Embryonic facial prominence (tissue), 1 donor: Measurements from ENCODE around the gene FYTTD1.
A peak's percentile ranks its signal among the peaks of the same experiment; 100 is the strongest.
"Not testable (repeated sequence)": the region's sequence is repeated elsewhere in the genome, so short reads cannot be mapped to it uniquely, and the experiment has no call there.

ENCODE experiments used
- DNase-seq: peaks from one replicate; pipeline ENCODE4 v3.0.0-alpha.2; 2016; ENCODE audit errors: extremely low spot score

Gene FYTTD1, protein sequence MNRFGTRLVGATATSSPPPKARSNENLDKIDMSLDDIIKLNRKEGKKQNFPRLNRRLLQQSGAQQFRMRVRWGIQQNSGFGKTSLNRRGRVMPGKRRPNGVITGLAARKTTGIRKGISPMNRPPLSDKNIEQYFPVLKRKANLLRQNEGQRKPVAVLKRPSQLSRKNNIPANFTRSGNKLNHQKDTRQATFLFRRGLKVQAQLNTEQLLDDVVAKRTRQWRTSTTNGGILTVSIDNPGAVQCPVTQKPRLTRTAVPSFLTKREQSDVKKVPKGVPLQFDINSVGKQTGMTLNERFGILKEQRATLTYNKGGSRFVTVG

GRCh38 chr3:197749601-197750395 lies at the start of gene FYTTD1:
Gene FYTTD1 (plus strand): TSS chr3:197749883. CDS start chr3:197749972, 89 bp downstream.
- peak; percentile 70 for DNase-seq

DNA sequence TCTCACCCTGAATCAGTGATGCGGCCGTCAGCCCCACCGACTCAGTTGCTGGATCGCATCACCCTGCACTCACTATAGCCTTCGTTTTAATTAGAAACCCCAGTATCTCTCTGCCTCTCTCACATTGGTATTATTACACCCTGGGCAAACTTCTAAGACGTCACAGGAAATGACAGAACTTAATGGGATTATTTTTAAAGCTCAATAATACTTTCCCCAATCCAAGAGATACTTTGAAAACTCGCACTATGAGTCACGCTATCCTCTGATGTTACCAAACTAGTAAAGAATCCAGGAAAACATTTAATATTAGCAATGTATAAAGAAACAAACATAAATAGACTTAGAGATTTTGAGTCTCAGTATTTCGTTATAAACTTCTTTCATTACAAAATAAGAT lies 49.6 kb upstream of the FYTTD1 start:
- DNase-seq, result no peak

DNA sequence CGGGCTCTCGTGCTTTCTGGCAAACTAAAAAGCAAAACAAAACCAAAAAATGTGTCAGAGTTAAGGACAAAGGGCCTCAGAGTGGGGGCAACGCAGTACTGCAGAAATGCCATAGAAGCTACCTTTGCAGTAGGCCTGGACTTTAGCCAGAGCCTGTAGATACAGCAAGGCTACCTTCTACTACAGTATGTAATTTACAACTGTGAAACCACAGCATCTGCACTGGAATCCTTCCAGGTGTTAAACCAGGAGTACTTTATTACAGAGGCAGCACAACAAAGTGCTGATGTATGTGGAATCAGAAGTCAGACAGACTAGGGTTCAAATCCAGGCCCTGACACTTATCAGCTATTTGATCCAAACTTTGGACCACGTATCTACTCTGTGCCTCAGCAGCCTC lies 47.8 kb upstream of the FYTTD1 start:
- DNase-seq, result no peak

DNA sequence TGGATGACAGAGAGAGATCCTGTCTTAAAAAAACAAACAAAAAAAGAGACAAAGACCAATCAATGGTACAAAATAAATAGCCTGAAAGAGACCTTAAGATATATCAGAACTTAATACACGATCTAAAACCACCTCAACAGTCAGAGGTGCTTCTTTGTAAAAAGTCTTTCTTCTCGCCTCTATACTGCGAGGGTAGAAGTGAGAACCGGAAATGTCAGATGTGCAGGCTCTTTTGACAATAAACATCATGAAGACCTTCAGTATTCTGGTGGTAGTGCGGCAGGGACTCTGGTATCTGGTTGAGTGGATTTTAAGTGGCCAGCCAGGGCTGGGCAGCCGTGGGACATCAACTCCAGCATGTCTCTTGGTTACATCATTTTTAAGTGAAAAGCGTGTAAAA lies 43.0 kb upstream of the FYTTD1 start:
- no peak for DNase-seq

GRCh38 chr3:197709135-197709534 lies 40.5 kb upstream of the FYTTD1 start:
- DNase-seq, result no peak

- not testable (repeated sequence) for DNase-seq
Measured at GRCh38 chr3:197710965-197711364, 38.7 kb upstream of the FYTTD1 start.

DNA sequence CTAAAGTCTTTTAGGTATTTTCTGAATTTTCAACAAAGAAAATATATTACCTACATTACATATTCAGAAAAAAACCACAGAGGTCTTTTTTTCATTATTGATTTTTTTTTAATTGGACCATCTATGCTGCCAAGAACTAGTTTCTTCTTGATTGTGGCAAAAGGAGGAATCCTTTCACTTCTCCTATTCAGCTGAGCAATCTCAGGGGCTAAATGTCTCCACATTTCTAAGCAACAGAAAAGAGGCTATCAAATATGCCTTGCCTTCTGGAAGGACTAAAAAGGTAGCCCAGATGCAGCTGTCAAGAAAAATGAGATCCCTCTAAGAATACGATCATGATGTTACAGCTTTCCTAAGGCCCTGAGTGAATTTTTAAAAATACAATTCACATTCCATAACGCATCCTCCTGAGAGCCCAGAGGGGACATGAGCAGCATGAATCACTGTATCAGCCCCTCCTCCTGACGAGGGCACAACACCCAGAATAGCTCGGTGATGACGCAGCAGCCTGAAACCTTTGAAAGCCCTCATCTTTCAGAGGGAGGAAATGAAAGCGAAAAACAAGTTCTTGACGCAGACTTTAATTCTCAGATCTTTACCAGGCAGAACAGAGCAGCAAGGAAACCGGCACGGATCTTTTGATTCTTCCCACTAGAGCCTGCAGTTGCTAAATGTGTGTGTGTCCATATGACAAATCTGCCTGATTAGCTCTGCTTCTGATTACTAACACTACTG lies 37.5 kb upstream of the FYTTD1 start:
- peak; percentile 69 for DNase-seq

DNA sequence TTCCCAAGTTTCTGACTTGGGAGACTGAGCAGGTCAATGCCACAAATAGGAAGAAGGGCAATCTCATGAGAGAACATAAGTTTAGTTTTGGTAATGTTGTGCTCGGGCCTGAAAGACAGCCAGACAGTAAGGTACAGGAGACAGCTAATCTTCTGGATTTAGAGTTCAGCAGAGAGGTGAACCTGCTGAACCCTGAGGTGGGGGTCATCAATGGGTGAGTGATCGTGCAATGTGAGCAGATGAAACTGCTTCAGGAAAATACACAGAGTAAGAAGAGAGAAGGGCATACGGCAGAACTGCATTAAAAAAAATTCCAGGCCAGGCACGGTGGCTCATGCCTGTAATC lies 36.2 kb upstream of the FYTTD1 start:
- DNase-seq, result no peak

GRCh38 chr3:197714251-197714650 lies 35.4 kb upstream of the FYTTD1 start:
- DNase-seq, result no peak

GRCh38 chr3:197718891-197719290 lies 30.8 kb upstream of the FYTTD1 start:
- DNase-seq, result no peak

DNA sequence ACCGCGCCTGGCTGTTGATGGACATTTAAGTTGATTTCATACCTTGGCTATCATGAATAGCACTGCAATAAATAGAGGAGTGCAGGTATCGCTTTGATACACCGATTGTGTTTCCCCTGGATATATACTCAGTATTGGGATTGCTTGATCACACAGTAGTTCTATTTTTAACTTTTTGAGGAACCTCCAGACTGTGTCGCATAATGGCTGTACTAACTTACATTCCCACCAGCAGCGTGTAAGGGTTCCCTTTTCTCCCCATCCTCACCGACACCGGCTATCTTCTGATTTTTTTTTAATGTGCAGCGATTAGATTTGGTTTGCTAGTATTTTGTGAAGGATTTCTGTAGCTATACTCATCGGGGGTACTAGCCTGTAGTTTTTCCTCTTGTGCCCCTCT lies 29.0 kb upstream of the FYTTD1 start:
- no peak for DNase-seq

GRCh38 chr3:197722734-197723133 lies 26.9 kb upstream of the FYTTD1 start:
- no peak for DNase-seq

- DNase-seq, result not testable (repeated sequence)
Measured at GRCh38 chr3:197727878-197728277, 21.8 kb upstream of the FYTTD1 start.

GRCh38 chr3:197728487-197728886 lies 21.2 kb upstream of the FYTTD1 start:
- DNase-seq, result no peak

GRCh38 chr3:197730200-197730599 lies 19.5 kb upstream of the FYTTD1 start:
- no peak for DNase-seq

DNA sequence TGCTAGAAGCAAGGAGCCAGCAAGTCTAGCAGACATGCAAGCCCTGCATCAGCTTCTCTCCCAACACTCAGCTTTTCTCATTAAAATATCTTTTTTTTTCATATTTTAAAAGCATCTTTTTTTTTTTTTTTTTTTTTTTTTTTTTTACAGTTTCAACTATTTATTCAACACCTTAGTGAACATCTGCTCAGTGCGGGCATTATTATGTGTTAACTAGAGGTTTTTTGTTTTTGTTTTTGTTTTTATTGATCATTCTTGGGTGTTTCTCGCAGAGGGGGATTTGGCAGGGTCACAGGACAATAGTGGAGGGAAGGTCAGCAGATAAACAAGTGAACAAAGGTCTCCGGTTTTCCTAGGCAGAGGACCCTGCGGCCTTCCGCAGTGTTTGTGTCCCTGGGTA lies 18.9 kb upstream of the FYTTD1 start:
- DNase-seq, result not testable (repeated sequence)

DNA sequence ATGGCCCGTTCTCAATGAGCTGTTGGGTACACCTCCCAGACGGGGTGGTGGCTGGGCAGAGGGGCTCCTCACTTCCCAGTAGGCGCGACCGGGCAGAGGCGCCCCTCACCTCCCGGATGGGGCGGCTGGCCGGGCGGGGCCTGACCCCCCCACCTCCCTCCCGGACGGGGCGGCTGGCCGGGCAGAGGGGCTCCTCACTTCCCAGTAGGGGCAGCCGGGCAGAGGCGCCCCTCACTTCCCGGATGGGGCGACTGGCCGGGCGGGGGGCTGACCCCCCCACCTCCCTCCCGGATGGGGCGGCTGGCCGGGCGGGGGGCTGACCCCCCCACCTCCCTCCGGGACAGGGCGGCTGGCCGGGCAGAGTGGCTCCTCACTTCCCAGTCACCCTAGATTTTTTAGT lies 18.2 kb upstream of the FYTTD1 start:
- DNase-seq, result not testable (repeated sequence)

GRCh38 chr3:197733042-197733441 lies 16.6 kb upstream of the FYTTD1 start:
- DNase-seq, result no peak

DNA sequence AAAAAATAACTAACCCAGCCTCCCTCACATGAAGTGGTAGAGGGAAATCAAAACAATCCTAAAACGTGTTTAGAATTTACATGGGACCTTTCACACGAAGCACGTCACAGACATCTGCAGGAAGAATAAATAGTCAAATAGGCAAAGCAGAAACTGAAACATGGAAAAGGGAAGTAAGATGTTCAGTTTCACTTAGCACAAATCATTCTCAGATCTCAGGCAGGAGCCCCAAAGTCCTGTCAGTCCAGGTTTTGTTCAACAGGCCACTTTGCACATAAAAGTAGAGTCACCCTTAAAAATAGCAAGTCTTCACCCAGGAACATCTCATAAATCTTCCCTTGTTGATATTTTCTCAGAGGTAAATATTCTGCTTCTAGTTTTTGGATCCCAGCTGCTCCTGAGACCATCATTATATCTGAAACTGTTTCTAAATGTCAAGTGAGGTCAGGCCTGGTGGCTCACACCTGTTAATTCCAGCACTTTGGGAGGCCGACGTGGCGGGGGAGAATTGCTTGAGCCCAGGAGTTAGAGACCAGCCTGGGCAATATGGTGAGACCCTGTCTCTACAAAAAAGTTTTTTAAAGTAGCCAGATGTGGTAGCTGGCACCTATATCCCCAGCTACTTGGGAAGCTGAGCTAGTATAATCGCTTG lies 14.9 kb upstream of the FYTTD1 start:
- no peak for DNase-seq

DNA sequence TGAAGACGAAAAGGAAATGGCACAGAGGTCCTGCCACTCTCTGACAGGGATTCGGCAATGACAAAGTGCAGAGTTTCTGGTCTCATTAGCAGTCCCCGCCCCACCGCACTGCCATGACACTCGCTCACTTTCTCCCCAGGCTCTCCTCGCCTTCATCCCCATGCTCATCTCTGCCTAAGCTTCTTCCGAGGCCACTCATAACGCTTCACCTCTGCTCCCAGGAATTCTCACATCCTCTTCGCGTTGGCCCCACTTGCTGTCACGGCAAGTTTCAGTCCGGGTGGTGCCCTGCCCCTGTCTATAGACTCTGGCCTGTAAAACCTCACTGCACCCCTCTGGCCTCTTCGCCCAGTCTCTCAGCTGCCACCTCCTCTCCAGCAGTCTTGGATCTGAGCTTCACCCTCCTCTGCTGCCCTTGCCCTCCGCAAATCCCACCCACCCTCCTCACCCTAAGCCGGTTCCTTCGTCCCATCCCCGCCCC lies 13.6 kb upstream of the FYTTD1 start:
- no peak for DNase-seq

DNA sequence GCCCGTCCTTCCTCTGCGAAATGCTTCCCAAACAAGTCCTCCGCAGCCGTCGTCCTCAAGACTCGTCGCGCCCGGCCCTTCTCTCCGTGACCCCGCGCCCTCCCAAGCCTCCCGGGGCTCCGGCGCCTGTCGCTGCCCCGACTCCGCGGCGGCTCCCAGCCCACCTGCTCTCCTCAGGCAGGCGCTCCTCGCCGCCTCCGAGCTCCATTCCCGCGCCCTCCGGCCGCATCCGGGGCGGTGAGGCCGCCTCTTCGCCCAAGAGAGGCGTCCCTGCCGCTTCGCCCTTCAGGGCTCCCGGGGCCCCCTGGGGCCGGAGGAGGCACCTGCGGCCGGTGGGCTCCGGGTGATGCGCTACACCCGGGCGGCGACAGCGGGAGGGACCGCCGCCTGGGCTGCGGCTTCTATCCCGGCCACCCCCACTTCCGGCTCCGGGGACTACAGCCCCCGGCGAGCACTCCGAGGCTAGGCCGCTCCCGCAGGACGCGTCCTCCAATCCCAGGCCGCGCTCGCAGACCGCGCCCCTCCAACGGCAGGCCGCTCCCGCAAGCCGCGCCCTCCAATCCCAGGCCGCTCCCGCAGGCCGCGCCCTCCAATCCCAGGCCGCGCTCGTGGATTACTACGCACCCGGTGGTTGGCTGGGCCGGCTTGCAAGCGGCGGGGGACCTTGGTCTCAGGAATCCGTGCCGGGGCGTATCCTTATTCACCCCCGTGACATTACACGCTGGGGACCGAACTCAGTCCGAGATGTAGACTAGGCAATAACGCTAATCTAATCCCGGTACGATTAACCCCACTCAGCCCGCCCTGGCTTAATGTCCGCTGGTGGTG lies 13.0 kb upstream of the FYTTD1 start, which contains the start of gene RUBCN:
Gene RUBCN (minus strand): TSS at position 414 of the 828 bp plus-strand sequence. CDS start 185 bp downstream, at position 229.
- DNase-seq, result peak; percentile 85
